Posterior cingulate gyrus (tissue), 11 donors: Measurements from ENCODE around the gene ESYT3.
"Not testable (repeated sequence)": the region's sequence is repeated elsewhere in the genome, so short reads cannot be mapped to it uniquely, and the experiment has no call there.

ENCODE experiments used
- DNase-seq, 10 donors: peaks; one replicate each; pipeline versions ENCODE4 v3.0.0 to v3.0.0-alpha.2; 2020 to 2021; ENCODE audit warnings: mixed read lengths in 3 of 10
- intact Hi-C: fragments of 100-400 bp; cut with DNase I; formaldehyde crosslinking; loops from one replicate; pipeline ENCODE4 v1.15.1; 2023

The ESYT3 gene

GRCh38 chr3:138441256-138441655 lies 6.8 kb downstream of the ESYT3 start:
- intact Hi-C loops, result no loop called here
- peak in 1 of 10 donors; percentile 50 for DNase-seq

GRCh38 chr3:138441742-138442141 lies 7.3 kb downstream of the ESYT3 start:
- intact Hi-C loops, result no loop called here
- DNase-seq, result peak in 1 of 10 donors; percentile 46

GRCh38 chr3:138442433-138442832 lies 8.0 kb downstream of the ESYT3 start:
- intact Hi-C loops, result no loop called here
- peak in 2 of 10 donors; percentile 42 to 66 for DNase-seq

- intact Hi-C loops, result no loop called here
- DNase-seq, result peak in 1 of 10 donors; percentile 9
Measured at GRCh38 chr3:138443091-138443490, 8.7 kb downstream of the ESYT3 start.

DNA sequence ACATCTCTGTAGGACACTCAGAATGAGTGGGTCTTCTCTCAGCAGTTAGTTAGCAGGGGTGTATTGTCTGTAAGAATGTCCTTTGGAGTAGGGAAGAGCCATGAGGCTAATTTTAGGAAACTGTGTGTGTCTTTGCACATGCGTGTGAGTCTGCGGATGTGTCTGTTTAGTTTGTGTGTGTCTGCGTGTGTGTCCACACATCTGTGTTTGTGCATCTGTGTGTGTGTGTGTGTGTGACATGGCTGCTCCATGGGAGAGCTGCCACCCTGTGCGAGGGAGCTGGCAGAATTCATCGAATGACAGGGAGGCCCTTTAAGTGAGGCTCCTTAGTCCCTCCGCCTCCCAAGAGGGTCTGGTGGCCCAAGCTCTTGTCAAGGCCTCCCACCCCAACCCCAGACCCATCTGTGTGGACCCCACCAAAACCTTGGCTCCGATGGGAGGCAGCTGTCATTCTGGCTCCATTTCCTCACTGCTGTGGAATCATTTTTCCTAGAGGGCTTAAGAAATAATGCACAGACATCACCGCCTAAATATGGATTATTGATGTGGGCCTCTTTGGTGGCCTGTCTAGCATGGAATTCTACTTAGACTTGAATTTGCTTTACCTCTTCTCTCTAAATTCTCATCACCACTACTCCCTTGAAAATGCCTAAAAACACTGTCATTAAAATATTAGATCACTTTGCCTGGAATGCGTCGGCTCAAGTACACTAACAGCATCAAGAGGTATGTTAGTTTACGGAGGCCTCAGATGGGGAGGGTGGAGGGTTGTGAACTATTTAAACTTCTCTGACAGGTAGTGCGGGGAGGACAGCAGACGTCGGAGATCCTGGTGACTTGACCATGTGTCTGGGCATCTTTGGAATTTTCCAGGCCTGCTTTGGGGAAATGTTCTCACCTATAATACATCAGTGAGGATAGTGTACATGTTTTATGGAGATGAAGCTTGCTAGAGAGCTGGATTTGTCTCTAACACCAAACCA lies 9.4 kb downstream of the ESYT3 start:
- intact Hi-C loops, result no loop called here
- peak in 2 of 10 donors; percentile 31 to 57 for DNase-seq

GRCh38 chr3:138445236-138445635 lies 10.8 kb downstream of the ESYT3 start:
- DNase-seq, result peak in 2 of 10 donors; percentile 45 to 78
- intact Hi-C loops, result no loop called here

GRCh38 chr3:138445654-138446053 lies 11.2 kb downstream of the ESYT3 start:
- intact Hi-C loops, result no loop called here
- DNase-seq, result no peak

- intact Hi-C loops, result no loop called here
- peak in 1 of 10 donors; percentile 57 for DNase-seq
Measured at GRCh38 chr3:138448631-138449030, 14.2 kb downstream of the ESYT3 start.

- intact Hi-C loops, result no loop called here
- peak in 2 of 10 donors; percentile 9 to 56 for DNase-seq
Measured at GRCh38 chr3:138449490-138449889, 15.1 kb downstream of the ESYT3 start.

DNA sequence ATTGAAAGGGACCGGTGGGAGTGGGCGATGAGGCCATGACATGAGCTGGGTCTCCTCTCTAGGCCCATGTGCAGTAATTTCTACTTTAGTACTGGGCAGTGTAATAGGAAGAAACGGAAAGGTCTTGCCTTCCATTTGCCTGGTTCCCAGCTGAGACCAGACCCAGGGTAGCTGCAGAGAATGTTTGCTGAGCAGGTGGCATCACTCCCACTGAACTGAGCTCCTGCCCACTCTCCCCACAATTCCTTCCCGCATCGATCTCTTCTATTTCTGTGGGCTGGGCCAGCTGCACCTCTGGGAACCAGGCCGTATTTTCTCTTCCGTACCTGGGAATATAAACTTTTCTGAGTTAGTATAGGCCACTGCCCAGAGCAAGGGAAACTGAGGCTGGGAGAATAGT lies 15.8 kb downstream of the ESYT3 start:
- intact Hi-C loops, result no loop called here
- peak in 2 of 10 donors; percentile 42 to 44 for DNase-seq

DNA sequence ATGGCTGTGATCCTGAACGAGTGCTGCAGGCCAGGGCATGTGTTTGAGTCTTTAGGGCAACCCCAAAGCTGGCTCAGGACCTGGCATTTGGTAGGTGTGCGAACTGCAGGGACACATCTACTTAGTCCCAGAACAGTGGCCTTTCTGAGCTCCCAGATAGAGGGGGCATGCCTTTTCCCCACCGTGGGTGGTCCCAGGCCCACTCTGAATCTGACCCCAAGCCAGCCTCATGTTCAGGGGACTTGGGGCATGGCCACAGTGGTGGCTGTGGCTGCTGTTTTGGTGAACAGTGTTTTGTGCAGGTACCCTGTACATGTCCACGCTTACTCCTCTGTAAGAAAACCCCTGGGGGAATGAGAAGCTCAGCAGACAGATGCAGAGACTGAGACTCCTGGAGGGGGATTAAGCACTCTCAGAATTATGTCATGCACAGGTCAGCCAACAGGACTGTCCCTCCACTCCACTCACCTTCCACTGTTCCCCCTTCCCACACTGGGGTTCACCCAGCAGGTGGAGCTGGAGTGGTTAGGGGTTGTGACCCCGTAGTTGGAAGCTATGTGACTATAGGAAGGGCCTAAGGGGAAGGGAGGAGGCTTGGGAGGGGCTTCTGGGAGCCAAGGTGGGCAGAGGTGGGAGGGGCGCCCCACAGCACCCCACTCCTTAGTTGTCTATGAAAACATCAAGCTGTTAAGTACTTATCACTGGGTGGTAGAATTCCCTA lies 16.4 kb downstream of the ESYT3 start:
- intact Hi-C loops, result no loop called here
- DNase-seq, result peak in 2 of 10 donors; percentile 16 to 37

GRCh38 chr3:138451595-138452162 lies 17.3 kb downstream of the ESYT3 start:
- peak in 2 of 10 donors; percentile 65 to 79 for DNase-seq
- intact Hi-C loops, result no loop called here

DNA sequence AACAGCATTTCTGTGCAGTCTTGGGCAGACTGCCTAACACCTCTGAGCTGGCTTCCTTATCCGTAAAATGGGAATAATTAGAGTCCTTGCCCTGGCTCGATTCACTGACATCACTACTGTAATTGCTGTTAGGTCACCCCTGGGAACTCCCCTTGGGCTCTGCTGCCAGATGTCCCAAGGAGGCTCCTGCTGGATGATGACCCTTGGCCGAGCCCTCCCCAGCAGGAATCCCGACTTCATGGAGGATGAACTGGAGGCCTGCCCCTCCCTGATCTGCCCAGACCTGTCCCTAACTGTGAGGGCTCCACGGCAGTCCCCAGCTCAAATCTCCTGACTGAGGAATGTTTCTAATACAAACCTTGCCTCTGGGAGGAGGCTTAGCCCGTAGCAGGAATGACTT lies 18.0 kb downstream of the ESYT3 start:
- DNase-seq, result no peak
- intact Hi-C loops, result no loop called here

- DNase-seq, intact Hi-C loops: not testable (repeated sequence)
Measured at GRCh38 chr3:138453940-138454339, 19.5 kb downstream of the ESYT3 start.

DNA sequence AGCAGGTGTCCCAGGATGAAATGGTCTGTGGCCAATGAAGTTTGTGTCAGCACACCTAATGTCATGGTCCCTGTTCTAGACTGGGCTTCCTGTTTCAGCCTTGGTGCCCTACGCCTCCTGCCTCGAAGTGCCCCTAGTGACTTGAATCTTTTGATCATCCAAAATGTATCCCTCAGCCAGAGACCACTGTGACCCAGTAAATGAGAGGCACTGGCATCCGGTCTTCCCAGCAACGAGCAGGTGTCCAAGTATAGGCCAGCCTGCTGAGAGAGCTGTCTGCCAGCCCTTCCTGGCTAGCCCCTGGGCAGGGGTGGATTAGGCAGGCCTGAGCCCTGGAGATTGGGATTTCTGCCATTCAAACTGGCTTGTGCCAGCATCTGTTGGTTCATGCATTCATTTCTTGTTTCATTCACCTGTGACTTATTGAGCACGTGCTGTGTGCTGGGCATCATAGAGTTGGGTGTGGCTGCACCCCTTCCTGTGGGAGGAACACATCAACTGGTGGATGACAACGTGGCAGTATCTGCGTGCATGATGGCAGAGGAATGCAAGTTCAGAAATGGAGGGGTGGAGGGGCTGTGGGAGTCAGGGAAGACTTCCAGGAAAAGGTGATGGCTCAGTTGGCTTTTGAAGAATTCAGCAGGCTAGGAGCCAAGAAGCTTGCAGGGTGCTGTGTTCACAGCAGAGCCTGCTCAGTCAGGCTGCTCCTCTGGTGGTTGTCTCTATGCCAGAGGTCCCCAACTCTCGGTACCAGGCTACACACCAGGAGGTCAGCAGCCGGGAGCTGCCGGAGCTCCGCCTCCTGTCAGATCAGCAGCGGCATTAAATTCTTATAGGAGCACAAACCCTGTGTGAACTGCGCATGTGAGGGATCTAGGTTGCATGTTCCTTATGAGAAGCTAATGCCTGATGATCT lies 21.6 kb downstream of the ESYT3 start:
- no peak for DNase-seq
- intact Hi-C loops, result no loop called here

DNA sequence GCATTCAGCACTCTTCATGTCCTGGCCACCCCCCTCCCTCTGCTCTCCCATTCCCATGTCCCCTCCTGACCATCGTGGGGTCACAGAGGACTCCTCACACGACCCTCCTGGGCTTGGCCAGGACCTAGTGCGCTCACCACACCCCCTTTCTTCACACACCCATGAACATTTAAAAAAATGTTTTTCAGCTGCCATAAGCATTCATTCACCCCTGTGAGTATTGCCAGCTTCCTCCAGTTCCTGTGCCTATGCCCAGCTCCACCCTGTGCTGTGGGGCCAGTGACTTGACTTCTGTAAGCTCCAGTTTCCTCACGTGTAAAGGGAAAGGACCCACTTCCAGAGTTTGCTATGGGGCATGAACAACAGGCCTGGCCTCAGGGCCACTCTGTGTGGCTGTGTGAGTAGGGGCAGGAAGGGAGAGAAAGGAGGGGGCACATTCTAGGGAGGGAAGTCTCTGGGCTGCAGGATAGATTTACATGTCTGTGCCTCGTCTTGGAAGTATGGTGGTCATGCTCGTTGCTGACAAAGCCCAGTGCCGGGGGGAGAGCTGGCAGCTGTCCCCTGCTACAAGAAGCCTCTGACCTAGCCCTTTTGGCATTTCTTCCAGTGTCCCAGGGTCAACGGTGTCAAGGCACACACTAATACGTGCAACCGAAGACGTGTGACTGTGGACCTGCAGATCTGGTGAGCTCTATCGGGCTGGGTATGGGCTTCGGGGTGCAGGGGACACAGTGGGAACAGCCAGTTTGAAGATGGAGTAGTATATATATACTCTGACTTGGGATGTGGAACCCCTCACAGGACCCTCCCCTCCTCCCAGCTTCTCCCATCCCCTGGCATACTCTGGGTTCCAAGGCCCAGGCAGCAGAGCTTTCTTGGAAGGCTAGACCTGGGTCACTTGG lies 22.8 kb downstream of the ESYT3 start:
- intact Hi-C loops, result no loop called here
- no peak for DNase-seq

DNA sequence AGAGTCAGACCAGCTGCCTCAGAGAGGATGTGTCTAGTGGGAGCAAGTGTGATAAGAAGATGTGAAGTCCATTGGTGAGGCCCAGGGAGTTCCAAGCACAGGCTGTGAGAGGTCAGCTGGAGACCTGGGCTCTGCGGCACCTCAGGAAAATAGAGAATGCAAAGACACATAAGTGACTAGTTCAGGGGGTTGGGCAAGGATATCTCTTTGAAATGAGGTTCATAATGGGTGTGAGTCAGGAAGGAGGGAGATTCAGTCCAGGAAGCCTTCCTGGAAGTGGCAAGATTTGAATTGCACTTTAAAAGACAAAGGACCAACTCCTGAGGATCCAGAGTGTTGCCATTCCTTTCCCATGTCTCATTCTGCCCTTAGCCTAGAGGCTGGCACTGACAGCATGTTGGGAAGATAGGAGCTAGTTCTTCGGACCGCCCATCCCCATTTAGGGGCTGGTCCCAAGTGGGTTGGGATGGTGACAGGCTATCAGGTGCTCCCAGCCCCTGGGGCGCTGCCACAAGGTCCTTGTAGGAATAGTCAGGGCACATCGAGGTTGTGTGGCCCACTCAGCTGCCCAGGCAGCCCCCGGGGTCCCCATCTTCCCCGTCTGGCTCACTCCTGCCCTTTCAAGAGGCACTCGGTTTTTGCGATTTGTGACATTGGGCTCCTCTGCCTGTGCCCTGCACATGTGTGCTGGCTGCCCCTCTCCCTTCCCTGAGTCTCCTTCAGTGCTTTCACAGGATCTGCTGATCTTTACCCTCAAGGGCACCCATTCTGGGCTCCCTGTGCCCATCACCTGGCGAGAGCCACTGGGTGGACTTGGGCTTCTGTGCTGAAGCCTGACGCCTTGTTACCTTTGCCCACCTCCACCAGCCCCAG lies 23.7 kb downstream of the ESYT3 start:
- DNase-seq, result no peak
- intact Hi-C loops, result no loop called here
